Measurements from ENCODE around the gene CDK19.

DNA sequence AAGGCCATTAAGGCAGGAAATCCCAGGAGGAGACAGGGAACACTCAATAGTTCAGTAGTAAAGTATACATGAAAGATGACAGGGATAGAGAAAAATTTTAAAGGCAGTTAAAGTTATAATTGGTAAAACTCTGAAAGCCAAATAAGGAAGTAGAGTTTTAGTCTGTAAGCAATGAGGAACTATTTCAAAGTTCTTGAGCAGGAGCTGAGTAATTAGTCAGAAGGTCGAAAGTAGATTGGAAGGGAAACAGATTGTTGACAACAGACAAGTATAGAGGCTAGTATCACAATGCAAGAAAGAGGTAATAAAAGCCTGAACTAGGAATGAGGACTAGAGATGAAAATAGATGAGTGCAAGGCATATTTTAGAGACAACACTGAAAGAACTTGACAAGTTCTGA is 150.3 kb downstream of the CDK19 start:
- TF ChIP-seq POLR2A (IDR thresholded peaks at IDR 0.05; ENCODE audit: extremely low read depth, insufficient read length) (no peak), MYC (IDR thresholded peaks at IDR 0.05; ENCODE audit: low read depth, low read length) (no peak)
- TF ChIP-seq, protein P1, sequence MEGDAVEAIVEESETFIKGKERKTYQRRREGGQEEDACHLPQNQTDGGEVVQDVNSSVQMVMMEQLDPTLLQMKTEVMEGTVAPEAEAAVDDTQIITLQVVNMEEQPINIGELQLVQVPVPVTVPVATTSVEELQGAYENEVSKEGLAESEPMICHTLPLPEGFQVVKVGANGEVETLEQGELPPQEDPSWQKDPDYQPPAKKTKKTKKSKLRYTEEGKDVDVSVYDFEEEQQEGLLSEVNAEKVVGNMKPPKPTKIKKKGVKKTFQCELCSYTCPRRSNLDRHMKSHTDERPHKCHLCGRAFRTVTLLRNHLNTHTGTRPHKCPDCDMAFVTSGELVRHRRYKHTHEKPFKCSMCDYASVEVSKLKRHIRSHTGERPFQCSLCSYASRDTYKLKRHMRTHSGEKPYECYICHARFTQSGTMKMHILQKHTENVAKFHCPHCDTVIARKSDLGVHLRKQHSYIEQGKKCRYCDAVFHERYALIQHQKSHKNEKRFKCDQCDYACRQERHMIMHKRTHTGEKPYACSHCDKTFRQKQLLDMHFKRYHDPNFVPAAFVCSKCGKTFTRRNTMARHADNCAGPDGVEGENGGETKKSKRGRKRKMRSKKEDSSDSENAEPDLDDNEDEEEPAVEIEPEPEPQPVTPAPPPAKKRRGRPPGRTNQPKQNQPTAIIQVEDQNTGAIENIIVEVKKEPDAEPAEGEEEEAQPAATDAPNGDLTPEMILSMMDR (IDR thresholded peaks at IDR 0.05; ENCODE audit: low read depth, low read length), result no peak

Measured in NB4 (cell line).